Endodermal cell (in vitro differentiated cells): ENCODE data around the gene ERC1. TPM values are rescaled to one million over a fixed set of nuclear protein-coding genes. Genes with fewer than 3 reads are reported as not detected.

ENCODE experiments used
- DNase-seq: peaks from one replicate; pipeline ENCODE4 v3.0.0-alpha.2; 2017
- H3K27ac ChIP-seq: 2 replicates; pipeline ENCODE4 v1.5.1; 2013; ENCODE audit warnings: mild to moderate bottlenecking, low read depth, low read length, moderate library complexity
- H3K27me3 ChIP-seq: 2 replicates; pipeline ENCODE4 v1.6.1; 2013; ENCODE audit warnings: mild to moderate bottlenecking, low read length, moderate library complexity; ENCODE audit not compliant: insufficient read depth, control insufficient read depth, poor library complexity, severe bottlenecking
- H3K36me3 ChIP-seq: 2 replicates; pipeline ENCODE4 v1.7.0; 2013; ENCODE audit warnings: mild to moderate bottlenecking, low read length, moderate library complexity; ENCODE audit not compliant: control insufficient read depth, insufficient read depth
- H3K4me1 ChIP-seq: one replicate; pipeline ENCODE4 v1.7.0; 2013; ENCODE audit warnings: low read length; ENCODE audit not compliant: control insufficient read depth, insufficient read depth
- H3K4me3 ChIP-seq: 2 replicates; pipeline ENCODE4 v1.5.1; 2013; ENCODE audit warnings: mild to moderate bottlenecking, low read length, moderate library complexity
- H3K9ac ChIP-seq: 2 replicates; pipeline ENCODE4 v1.6.1; 2013; ENCODE audit warnings: mild to moderate bottlenecking, low read length, moderate library complexity; ENCODE audit not compliant: poor library complexity, severe bottlenecking; ENCODE audit errors: extremely low read depth
- H3K9me3 ChIP-seq: 2 replicates; pipeline ENCODE4 v1.6.1; 2013; ENCODE audit warnings: mild to moderate bottlenecking, low read length, moderate library complexity; ENCODE audit not compliant: control insufficient read depth
- H3K27ac Mint-ChIP-seq: 2 replicates; pipeline ENCODE4 v1.8.0; 2020; ENCODE audit warnings: mixed read lengths
- H3K27me3 Mint-ChIP-seq: 2 replicates; pipeline ENCODE4 v1.8.0; 2021; ENCODE audit warnings: mild to moderate bottlenecking, mixed read lengths; ENCODE audit not compliant: insufficient read depth
- H3K36me3 Mint-ChIP-seq: 2 replicates; pipeline ENCODE4 v1.8.0; 2020; ENCODE audit warnings: low read depth, mixed read lengths
- H3K4me1 Mint-ChIP-seq: 2 replicates; pipeline ENCODE4 v1.8.0; 2020; ENCODE audit warnings: mixed read lengths
- H3K4me3 Mint-ChIP-seq: 2 replicates; pipeline ENCODE4 v1.8.0; 2020; ENCODE audit warnings: mild to moderate bottlenecking, moderate library complexity, mixed read lengths
- H3K9me3 Mint-ChIP-seq: 2 replicates; pipeline ENCODE4 v1.8.0; 2020; ENCODE audit warnings: mild to moderate bottlenecking, mixed read lengths
- CTCF ChIP-seq: fragments of 200-600 bp; sonication (generic); conservative IDR thresholded peaks from 2 replicates; pipeline ENCODE4 v1.5.0; 2021; ENCODE audit warnings: antibody characterized with exemption, mild to moderate bottlenecking
- WGBS, 2 experiments: methylation state at CpG; one replicate each; pipeline versions ENCODE4 v1.1.5 to v1.1.7; 2013; ENCODE audit warnings: missing lambda C conversion rate in 2 of 2, mixed read lengths in 1 of 2; ENCODE audit not compliant: insufficient coverage in 1 of 2, insufficient read length in 1 of 2; 5-methylcytosine and 5-hydroxymethylcytosine counted together
- total RNA-seq, 2 donors: library from RNA; stranded (reverse); fragmentation: NEBNext Ultra II Directional in 1 of 2; extraction: Animal tissue kit (Norgen Biotek cat#: 25700) in 1 of 2; gene quantifications; 2 replicates in 1 of 2; 3 replicates in 1 of 2; pipeline ENCODE4 v1.2.1, GENCODE V29; 2021

Gene ERC1
- total RNA-seq, 2 donors from 2014 or later: 60.6 to 159 TPM

GRCh38 chr12:1222858-1223639 is 232.0 kb downstream of the ERC1 start:
- Mint-ChIP-seq H3K36me3 (no peaks in the 10 kb centered on the region), H3K27ac (no peak overlapping the region), H3K27me3 (no peaks in the 10 kb centered on the region), H3K4me3 (no peak overlapping the region), H3K9me3 (no peaks in the 10 kb centered on the region), H3K4me1 (peaks cover 4% of the 10 kb centered on the region)
- DNase-seq: no peak
- Histone ChIP-seq H3K4me1 (no peaks in the 10 kb centered on the region), H3K36me3 (no peaks in the 10 kb centered on the region), H3K9ac (no peak overlapping the region), H3K9me3 (no peaks in the 10 kb centered on the region), H3K27ac (no peak overlapping the region), H3K27me3 (no peaks in the 10 kb centered on the region), H3K4me3 (no peak overlapping the region)
- no peak for TF ChIP-seq CTCF
- WGBS, 2 experiments: 85 to 100% methylated on average over 1 to 4 of the region's 4 CpGs

DNA sequence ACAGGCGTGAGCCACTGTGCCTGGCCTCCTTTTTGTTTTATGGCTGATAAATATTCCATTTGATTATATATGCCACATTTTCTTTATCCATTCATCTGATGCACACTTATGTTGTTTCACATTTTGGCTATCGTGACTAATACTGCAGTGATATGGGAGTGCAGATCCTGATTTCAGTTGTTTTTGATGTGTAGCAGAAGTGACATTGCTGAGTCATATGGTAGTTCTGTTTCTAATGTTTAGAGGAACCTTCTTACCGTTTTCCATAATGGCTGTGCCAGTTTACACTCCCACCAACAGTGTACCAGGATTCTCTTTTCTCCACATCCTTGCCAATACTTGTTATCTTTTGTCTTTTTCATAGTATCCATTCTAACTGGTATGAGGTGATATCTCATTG is 235.9 kb downstream of the ERC1 start:
- no peaks in the 10 kb centered on the region for H3K36me3 ChIP-seq
- H3K4me1 ChIP-seq: no peaks in the 10 kb centered on the region
- no peak overlapping the region for H3K4me3 ChIP-seq
- no peaks in the 10 kb centered on the region for H3K27me3 Mint-ChIP-seq
- H3K27ac Mint-ChIP-seq: no peak overlapping the region
- 98 to 100% methylated on average over 1 to 3 of the region's 3 CpGs for WGBS, 2 experiments
- H3K27ac ChIP-seq: no peak overlapping the region
- H3K4me3 Mint-ChIP-seq: no peak overlapping the region
- H3K9me3 Mint-ChIP-seq: no peaks in the 10 kb centered on the region
- no peak for TF ChIP-seq CTCF
- H3K4me1 Mint-ChIP-seq: peaks cover 4% of the 10 kb centered on the region
- H3K36me3 Mint-ChIP-seq: peaks cover 3% of the 10 kb centered on the region
- no peaks in the 10 kb centered on the region for H3K27me3 ChIP-seq
- H3K9ac ChIP-seq: no peak overlapping the region
- DNase-seq: no peak
- no peaks in the 10 kb centered on the region for H3K9me3 ChIP-seq

- no peaks in the 10 kb centered on the region for H3K27me3 Mint-ChIP-seq
- no peak overlapping the region for H3K9ac ChIP-seq
Observed at GRCh38 chr12:1234073-1234472, 243.1 kb downstream of the ERC1 start.

More at GRCh38 chr12:1234073-1234472, 243.1 kb downstream of the ERC1 start:
- Histone ChIP-seq H3K27ac (no peak overlapping the region), H3K4me3 (no peak overlapping the region), H3K4me1 (no peaks in the 10 kb centered on the region), H3K36me3 (no peaks in the 10 kb centered on the region), H3K9me3 (no peaks in the 10 kb centered on the region), H3K27me3 (no peaks in the 10 kb centered on the region)
- Mint-ChIP-seq H3K9me3 (no peaks in the 10 kb centered on the region), H3K27ac (no peak overlapping the region), H3K4me3 (no peak overlapping the region), H3K4me1 (no peaks in the 10 kb centered on the region), H3K36me3 (peaks cover 13% of the 10 kb centered on the region)
- 91 to 95% methylated on average over 2 of the region's 2 CpGs for WGBS, 2 experiments
- no peak for TF ChIP-seq CTCF
- no peak for DNase-seq
